Cardiac muscle cell (in vitro differentiated cells and primary cell): ENCODE data around the gene NCF2. TPM values are rescaled to one million over a fixed set of nuclear protein-coding genes. Genes with fewer than 3 reads are reported as not detected.
"Not testable (repeated sequence)": the region's sequence is repeated elsewhere in the genome, so short reads cannot be mapped to it uniquely, and the experiment has no call there.

Experiments
- DNase-seq, 2 donors: peaks; one replicate each; pipeline versions ENCODE4 v3.0.0 to v3.0.0-alpha.2; 2010 to 2017; ENCODE audit warnings: low read depth in 1 of 2, low spot score in 1 of 2
- H3K27ac ChIP-seq: fragments of 200-600 bp; sonication (generic); 2 replicates; pipeline ENCODE4 v1.5.1; 2016
- H3K27me3 ChIP-seq: fragments of 200-600 bp; sonication (generic); 2 replicates; pipeline ENCODE4 v1.6.0; 2016; ENCODE audit warnings: control low read depth
- H3K36me3 ChIP-seq: fragments of 200-600 bp; sonication (generic); 2 replicates; pipeline ENCODE4 v1.5.1; 2016; ENCODE audit warnings: control low read depth
- H3K4me1 ChIP-seq: fragments of 200-600 bp; sonication (generic); 2 replicates; pipeline ENCODE4 v1.8.1; 2017; ENCODE audit warnings: low read depth, mild to moderate bottlenecking, mixed run types
- H3K4me3 ChIP-seq: fragments of 200-600 bp; sonication (generic); 2 replicates; pipeline ENCODE4 v1.5.1; 2016; ENCODE audit warnings: mild to moderate bottlenecking
- H3K9me3 ChIP-seq: fragments of 200-600 bp; sonication (generic); 2 replicates; pipeline ENCODE4 v1.5.1; 2017; ENCODE audit warnings: low read depth, mild to moderate bottlenecking, control low read depth
- CTCF ChIP-seq: IDR thresholded peaks from 2 replicates; pipeline ENCODE4 v1.5.1; 2012; ENCODE audit warnings: low read depth, mild to moderate bottlenecking, low read length
- polyA plus RNA-seq: library from polyadenylated mRNA; unstranded; fragments of >200 nt; fragmentation: Nextera tagmentation; extraction: Ambion mirVana; gene quantifications from 2 replicates; pipeline ENCODE4 v1.2.1, GENCODE V29; 2016
- total RNA-seq: library from RNA; depleted of rRNA; stranded (reverse); fragments of >200 nt; gene quantifications from 2 replicates; pipeline ENCODE4 v1.2.3, GENCODE V29; 2016

NCF2 gene
- total and polyA plus RNA-seq, 2 experiments from 2014 or later: 0.06 to 1.5 TPM

- H3K9me3 ChIP-seq: no peaks in the 10 kb centered on the region
- peak in 1 of 2 donors; percentile 90 for DNase-seq
- H3K27ac ChIP-seq: peak overlapping the region; percentile 98
- peak overlapping the region; percentile 68 for H3K4me3 ChIP-seq
- peaks cover 20% of the 10 kb centered on the region for H3K4me1 ChIP-seq
- peaks cover 35% of the 10 kb centered on the region for H3K36me3 ChIP-seq
- TF ChIP-seq CTCF: no peak
- no peaks in the 10 kb centered on the region for H3K27me3 ChIP-seq
These were observed 41.9 kb upstream of the NCF2 start for GRCh38 chr1:183632114-183632513.

- Histone ChIP-seq H3K4me3 (no peak overlapping the region), H3K36me3 (peaks cover 38% of the 10 kb centered on the region), H3K4me1 (peaks cover 20% of the 10 kb centered on the region), H3K9me3 (no peaks in the 10 kb centered on the region), H3K27ac (peak overlapping the region; percentile 27), H3K27me3 (no peaks in the 10 kb centered on the region)
- peak in 1 of 2 donors; percentile 72 for DNase-seq
- TF ChIP-seq CTCF: no peak
These were observed 40.5 kb upstream of the NCF2 start for GRCh38 chr1:183630748-183631147.

GRCh38 chr1:183628537-183628936 lies 38.3 kb upstream of the NCF2 start:
- no peak for DNase-seq
- Histone ChIP-seq H3K36me3 (peaks cover 38% of the 10 kb centered on the region), H3K4me1 (peaks cover 20% of the 10 kb centered on the region), H3K9me3 (no peaks in the 10 kb centered on the region), H3K27me3 (no peaks in the 10 kb centered on the region), H3K27ac (no peak overlapping the region), H3K4me3 (no peak overlapping the region)
- TF ChIP-seq CTCF: no peak

GRCh38 chr1:183626236-183626635 lies 36.0 kb upstream of the NCF2 start:
- not testable (repeated sequence) for H3K4me3 ChIP-seq, DNase-seq, H3K27me3 ChIP-seq, H3K27ac ChIP-seq, H3K9me3 ChIP-seq, H3K4me1 ChIP-seq
- H3K36me3 ChIP-seq: peaks cover 38% of the 10 kb centered on the region

- peak; percentile 70 to 72 for DNase-seq
- Histone ChIP-seq H3K4me1 (no peaks in the 10 kb centered on the region), H3K36me3 (peaks cover 10% of the 10 kb centered on the region), H3K27ac (no peak overlapping the region), H3K27me3 (no peaks in the 10 kb centered on the region), H3K4me3 (no peak overlapping the region), H3K9me3 (no peaks in the 10 kb centered on the region)
- TF ChIP-seq CTCF: peak; percentile 57
These were observed 32.9 kb upstream of the NCF2 start for GRCh38 chr1:183622884-183623785.

GRCh38 chr1:183622013-183622412 lies 31.8 kb upstream of the NCF2 start:
- Histone ChIP-seq H3K27me3 (no peaks in the 10 kb centered on the region), H3K36me3 (peaks cover 2% of the 10 kb centered on the region), H3K9me3 (no peaks in the 10 kb centered on the region), H3K27ac (no peak overlapping the region), H3K4me1 (no peaks in the 10 kb centered on the region), H3K4me3 (no peak overlapping the region)
- no peak for DNase-seq
- no peak for TF ChIP-seq CTCF
